RWPE1 (cell line): ENCODE results near the gene GRIPAP1.

Experiments
- CTCF ChIA-PET: fragments of 350-600 bp; sonication (Branson Sonifier 250); formaldehyde crosslinking; extraction: SDS; loops from one replicate; lab custom pipeline; 2021; lab: Yijun Ruan, JAX
- POLR2A ChIA-PET: fragments of 400-600 bp; formaldehyde crosslinking; extraction: SDS; loops from one replicate; lab custom pipeline; 2020; ENCODE audit warnings: antibody characterized with exemption; ENCODE audit not compliant: low non-redundant PET; lab: Yijun Ruan, JAX
- DNase-seq: peaks from one replicate; pipeline ENCODE4 v3.0.0; 2012; ENCODE audit warnings: low spot score
- H3K27ac ChIP-seq: fragments of 450-650 bp; 2 replicates; pipeline ENCODE4 v1.5.1; 2017
- CTCF ChIP-seq: fragments of 450-650 bp; conservative IDR thresholded peaks from 2 replicates; pipeline ENCODE4 v1.5.1; 2017; ENCODE audit warnings: low read depth, mild to moderate bottlenecking

The GRIPAP1 gene

DNA sequence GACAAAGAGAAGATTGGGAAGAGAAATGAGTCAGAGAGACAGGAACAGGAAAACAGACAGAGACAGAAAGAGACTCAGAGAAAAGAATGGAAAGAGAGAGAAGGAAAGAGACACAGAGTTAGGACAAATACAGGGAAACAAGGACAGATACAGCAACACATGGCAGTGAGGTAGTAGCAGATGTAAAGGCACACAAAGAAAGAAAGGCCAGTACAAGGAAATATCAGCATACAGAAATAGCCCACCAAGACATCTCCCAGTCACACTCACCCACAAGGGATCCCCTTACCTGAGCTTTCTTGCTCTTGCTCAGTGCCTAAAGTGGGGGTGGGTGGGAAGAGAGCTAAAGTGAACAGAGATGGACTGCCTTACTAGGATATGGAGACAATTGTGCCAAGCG is 4.2 kb downstream of the GRIPAP1 start:
- H3K27ac ChIP-seq = no peak overlapping the region
- CTCF ChIA-PET = interaction anchor here (0.7 kb wide), 1 partner anchor 42 kb away, joined by 3 read pairs; no protein-coding TSS in a partner anchor
- TF ChIP-seq CTCF = no peak
- POLR2A ChIA-PET = no interaction called here
- DNase-seq = no peak

GRCh38 chrX:48997455-48997854 is 4.6 kb downstream of the GRIPAP1 start:
- POLR2A ChIA-PET = no interaction called here
- CTCF ChIA-PET = no interaction called here
- H3K27ac ChIP-seq = no peak overlapping the region
- TF ChIP-seq CTCF = no peak
- DNase-seq = no peak

- H3K27ac ChIP-seq = no peak overlapping the region
- ChIA-PET CTCF (no interaction called here), POLR2A (no interaction called here)
- TF ChIP-seq CTCF = no peak
- DNase-seq = no peak
Observed at GRCh38 chrX:48996969-48997368, 5.1 kb downstream of the GRIPAP1 start.

- ChIA-PET POLR2A (no interaction called here), CTCF (no interaction called here)
- DNase-seq = no peak
- TF ChIP-seq CTCF = no peak
- no peak overlapping the region for H3K27ac ChIP-seq
Observed at GRCh38 chrX:48992341-48992740, 9.7 kb downstream of the GRIPAP1 start.

DNA sequence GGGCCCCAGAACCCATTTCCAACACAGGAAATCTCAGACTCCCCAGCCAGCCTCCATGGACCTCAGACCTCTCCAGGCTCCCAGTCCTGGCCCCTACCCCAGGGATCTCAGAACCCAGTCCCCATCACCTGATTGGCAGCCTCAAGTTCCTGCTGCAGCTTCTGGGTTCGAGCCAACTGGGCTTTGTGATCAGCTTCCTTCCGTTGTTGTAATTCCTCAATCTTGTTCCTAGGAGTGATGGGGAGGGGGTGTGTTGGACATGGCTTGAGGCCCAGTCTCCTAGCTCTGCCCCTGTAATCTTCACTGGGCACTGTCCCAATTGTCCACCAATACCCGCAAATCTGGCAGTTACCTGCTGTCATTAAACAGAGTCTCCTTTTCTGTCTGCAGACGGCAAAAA is 12.6 kb downstream of the GRIPAP1 start:
- TF ChIP-seq CTCF = no peak
- no peak for DNase-seq
- H3K27ac ChIP-seq = no peak overlapping the region
- POLR2A ChIA-PET = no interaction called here
- CTCF ChIA-PET = no interaction called here

DNA sequence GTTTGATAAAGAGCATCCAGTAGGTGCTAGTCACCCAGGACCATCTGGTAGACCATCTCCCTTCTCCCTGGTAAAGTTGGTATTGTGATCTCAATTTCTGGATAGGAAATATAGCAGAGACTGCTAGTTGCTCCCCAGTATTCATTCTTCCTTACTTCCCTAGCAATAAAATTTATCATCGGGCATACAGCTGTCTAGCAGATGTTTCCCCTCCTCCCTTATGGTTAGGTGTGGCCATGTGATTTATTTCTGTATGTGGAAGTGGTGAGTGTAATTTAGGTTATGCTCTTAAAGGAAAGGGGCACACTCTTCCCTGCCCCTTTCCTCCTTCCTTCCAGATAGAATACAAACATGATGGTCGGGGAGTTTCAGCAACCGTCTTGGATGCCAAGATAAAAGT is 18.2 kb downstream of the GRIPAP1 start:
- ChIA-PET CTCF (no interaction called here), POLR2A (no interaction called here)

More for the DNA sequence above, 18.2 kb downstream of the GRIPAP1 start:
- TF ChIP-seq CTCF = no peak
- no peak for DNase-seq
- no peak overlapping the region for H3K27ac ChIP-seq
